ENCODE data around the gene GREB1L.

DNA sequence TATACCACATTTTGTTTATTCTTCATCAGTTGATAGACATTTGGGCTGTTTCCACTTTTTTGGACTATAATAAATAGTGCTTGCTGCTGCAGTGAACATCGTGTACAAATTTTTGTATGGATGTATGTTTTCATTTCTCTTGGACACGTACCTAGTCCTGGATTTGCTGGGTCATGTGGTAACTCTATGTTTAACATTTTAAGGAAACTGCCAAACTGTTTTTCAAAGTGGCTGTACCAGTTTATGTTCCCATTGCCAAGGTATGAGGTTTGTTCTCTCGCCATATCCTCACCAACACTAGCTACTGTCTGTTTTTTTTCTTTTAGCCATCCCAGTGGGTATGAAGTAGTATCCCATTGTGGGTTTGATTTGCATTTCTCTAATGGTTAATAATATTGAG, 42.5 kb downstream of the GREB1L start:
- TF ChIP-seq, protein P1, sequence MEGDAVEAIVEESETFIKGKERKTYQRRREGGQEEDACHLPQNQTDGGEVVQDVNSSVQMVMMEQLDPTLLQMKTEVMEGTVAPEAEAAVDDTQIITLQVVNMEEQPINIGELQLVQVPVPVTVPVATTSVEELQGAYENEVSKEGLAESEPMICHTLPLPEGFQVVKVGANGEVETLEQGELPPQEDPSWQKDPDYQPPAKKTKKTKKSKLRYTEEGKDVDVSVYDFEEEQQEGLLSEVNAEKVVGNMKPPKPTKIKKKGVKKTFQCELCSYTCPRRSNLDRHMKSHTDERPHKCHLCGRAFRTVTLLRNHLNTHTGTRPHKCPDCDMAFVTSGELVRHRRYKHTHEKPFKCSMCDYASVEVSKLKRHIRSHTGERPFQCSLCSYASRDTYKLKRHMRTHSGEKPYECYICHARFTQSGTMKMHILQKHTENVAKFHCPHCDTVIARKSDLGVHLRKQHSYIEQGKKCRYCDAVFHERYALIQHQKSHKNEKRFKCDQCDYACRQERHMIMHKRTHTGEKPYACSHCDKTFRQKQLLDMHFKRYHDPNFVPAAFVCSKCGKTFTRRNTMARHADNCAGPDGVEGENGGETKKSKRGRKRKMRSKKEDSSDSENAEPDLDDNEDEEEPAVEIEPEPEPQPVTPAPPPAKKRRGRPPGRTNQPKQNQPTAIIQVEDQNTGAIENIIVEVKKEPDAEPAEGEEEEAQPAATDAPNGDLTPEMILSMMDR (conservative IDR thresholded peaks at IDR 0.05; ENCODE audit: low read length), result no peak
- no peak for TF ChIP-seq EZH2phosphoT487 (IDR thresholded peaks at IDR 0.05; ENCODE audit: borderline replicate concordance, low read depth, low read length)
